Right forelimb (tissue), 1 donor: ENCODE results near the gene LSM10.

Source experiments
- DNase-seq: peaks from one replicate; pipeline ENCODE4 v3.0.0-alpha.2; 2018

The LSM10 gene

DNA sequence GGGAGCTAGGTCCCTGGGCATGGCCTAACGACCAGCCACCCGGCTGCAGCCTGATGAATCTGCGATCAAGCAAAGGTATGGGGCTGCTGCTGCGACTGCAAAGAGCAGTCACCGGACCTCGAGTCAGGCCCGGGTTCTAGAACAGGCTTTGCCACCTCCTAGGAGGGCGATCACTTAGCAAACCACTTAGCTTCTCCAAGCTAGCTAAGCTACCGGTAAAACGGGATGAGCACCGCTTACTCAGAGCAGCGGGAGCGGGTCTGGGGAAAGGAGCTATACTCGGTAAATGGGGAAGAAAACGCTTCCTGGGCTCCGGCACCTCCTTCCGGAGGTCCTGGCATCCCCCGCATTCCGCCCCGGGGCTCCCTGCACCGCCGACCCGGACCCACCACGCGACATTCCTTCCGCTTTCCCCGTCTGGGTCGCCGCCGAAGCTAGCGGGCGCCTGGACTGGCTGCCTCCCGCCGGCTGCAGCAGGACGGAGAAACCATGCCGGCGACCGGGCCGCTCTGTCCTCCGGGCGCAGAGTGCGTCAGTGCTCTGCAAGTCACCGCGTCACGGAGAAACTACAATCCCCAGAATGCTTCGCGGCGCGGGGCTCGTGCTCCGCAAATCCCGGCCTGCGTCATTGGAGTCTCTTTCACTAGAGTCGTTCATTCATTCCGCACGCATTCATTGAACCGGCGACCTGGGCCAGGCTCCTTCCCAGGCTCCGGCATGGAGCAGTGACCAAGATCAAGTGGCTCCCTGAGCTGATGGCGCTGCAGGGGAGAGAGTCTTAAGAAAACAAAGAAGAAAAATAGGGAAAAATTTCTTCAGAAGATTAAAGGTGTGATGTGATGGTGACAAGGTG lies at the start of gene LSM10:
Gene LSM10 (minus strand): TSS at position 531 of the 853 bp plus-strand sequence. CDS start 3,779 bp downstream, outside the sequence.
- peak; percentile 95 for DNase-seq

DNA sequence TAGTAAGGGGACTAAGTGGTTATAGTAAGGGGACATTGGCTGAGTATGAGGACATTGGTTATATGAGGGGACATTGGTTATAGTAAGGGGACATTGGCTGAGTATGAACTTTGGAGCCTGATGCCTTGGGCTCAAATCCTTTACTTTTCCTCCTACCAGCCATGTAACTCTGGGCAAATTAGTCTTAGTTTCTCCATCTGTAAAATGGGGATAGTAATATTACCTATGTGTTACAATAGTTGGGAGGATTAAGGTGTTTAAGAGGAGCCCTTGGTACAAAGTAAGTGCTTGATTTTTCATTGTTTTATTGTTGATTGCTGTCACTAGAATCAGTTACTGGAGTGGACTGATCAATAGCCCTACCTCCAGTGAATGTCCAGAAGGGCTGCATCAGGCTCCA lies 49.7 kb upstream of the LSM10 start:
- no peak for DNase-seq

DNA sequence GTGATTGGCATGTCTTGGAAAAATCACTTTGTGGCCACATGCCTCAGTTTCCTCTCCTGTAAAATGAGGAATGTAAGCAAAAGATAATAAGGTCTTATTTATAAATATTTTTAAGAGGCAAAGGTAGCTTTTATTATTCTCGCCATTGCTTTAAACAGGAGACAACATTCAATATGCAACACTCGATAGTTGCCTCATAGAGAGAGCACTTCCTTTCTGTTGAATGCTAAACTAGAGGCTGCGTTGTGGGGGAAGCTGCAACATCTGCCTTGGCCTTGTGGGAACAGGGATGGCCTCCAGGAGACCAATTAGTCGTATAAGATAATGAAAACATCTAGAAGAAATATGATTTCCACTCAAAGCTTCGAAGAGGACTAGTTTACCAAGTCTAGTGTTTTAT lies 49.0 kb upstream of the LSM10 start:
- no peak for DNase-seq

DNA sequence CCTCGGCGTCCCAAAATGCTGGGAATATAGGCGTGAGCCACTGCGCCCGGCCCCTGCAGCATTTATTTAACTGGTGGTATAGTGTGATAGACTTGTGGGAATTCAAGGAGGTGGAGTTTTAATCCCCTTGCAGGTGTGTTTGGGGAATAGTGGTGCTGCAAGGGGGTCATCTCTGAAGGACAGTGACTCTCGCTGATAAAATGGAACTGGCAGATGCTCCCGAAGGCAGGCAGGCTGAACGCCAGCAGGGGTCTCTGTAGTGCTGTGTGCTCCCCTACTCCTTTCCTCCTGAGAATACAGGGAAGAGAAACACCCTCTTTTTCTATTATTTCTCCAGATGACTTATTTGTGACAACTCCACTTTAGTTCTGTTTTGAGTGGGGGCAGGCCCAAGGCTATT lies 48.6 kb upstream of the LSM10 start:
- no peak for DNase-seq

DNA sequence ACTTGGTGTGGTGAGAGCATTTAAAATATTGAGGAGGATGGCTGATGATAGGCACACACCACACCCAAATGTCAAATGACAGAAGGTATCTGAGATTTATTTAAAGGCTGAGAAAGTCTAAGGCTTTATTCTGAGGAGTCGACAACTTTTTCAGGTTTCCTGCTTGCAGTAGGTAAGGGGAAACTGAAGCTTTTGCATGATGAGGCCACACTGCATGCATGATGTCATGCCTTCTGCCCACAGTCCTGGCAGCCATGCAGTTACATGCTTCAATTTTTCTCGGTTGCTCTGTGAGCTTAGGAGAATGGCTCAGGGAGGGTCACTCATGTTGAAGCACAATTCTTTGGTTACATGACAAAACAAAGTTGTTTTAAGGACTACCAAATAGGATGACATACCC lies 45.6 kb upstream of the LSM10 start:
- no peak for DNase-seq

DNA sequence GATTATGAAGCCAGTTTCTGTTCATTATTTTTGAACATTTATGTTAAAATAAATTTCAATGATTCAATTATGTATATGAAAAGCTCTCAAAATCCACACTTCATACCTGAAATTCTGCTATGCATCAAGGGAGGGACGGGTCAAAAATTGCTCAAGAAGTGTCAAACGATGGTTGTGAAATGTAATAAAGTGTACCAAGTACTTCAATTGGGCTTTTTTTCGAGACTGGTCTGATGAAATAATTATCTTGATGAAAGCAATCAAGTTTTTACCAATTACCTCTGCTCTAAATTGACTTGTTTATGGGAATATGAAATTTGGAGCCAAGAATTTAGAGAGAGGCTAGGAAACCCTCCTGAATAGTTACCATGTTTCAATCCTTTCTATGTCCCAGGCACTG lies 44.6 kb upstream of the LSM10 start:
- DNase-seq: no peak

DNA sequence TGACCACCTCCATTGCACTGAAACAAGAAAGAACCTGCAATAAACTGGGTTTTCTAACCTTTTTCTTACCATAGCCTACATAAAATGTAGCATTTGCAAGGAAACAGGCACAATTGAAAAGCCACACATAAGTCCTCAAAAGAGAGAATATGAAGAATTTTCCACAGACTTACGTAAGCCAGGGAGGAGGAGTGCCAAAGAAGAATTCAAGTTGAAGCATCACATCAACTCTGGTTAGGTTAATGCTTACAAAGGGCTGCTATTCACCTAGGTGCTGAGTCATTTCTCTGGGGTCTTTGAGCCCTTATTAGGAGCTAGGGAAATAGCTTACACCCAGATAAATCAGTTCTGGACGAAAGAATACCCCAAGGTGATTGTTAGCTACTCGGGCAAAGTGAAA lies 42.9 kb upstream of the LSM10 start:
- no peak for DNase-seq

DNA sequence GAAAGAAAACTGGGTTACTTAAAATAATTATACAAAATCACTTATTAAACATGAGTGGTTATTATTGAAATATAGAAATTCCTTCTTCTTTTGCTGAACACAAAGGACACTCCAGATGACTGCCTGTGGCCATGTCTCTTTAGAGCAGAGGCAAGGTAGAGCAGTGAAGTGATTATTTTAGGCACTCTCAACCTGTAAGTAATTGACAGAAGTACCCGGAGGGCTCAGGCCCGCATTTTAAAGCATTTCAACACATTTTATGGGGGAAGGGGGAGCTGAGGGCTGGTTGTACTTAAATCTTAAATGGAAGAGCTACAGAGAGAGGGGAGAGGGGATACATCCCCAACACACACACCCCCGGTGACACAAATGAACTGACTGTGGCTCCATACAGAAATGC lies 42.3 kb upstream of the LSM10 start:
- DNase-seq: no peak

DNA sequence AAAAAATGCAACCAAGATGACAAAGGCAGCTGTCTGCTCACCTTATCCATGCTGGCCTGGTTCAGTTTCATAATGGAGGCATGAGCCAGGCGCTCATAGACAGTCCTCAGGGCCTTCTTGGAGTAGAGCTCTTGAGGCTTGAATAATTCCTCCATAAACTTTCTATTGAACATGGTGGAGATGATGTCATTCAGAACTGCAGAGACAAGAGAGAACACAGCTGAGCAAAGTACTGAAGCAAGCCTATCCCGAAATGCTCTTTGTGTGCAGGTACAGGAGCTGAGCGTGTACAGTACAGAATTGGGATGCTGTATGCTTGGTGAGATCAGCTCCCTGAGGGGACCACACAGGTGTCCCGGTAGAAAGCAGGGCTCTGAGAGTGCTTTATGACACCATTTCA lies 41.0 kb upstream of the LSM10 start:
- DNase-seq: no peak

DNA sequence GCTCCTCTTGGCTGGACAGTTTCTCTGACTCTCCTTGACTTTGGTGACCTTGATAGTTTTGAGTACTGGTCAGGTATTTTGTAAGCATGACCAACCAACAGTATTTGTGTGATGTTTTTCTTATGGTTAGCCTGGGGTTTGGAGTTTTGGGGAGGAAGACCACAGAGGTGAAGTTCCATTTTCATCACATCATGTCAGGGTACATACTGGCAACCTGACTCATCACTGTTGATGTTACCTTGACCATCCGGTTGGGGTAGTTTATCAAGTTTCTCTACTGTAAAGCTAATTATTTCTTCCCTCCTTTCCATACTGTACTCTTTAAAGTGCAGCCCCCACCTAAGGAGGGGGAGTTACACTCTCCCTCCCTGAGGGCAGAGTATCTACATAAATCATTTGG lies 39.1 kb upstream of the LSM10 start:
- no peak for DNase-seq

DNA sequence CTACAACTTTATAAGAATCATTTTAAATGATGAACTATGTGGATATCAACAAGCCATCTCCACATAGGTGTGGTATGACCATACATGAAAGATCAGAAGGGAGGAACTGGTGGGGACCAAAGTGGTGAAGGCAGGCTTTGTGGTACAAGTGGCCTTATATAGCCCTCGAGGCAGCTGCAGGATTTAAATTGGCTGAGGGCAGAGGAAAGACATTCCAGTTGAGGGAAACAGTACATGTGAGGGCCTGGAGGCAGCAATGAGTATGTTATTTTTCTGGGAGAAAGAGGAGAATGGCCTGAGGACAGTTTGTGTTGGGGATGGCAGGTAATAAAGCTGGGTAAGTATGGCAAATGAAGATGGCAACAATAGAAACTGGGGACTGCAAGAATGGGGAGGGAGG lies 35.4 kb upstream of the LSM10 start:
- DNase-seq: no peak

DNA sequence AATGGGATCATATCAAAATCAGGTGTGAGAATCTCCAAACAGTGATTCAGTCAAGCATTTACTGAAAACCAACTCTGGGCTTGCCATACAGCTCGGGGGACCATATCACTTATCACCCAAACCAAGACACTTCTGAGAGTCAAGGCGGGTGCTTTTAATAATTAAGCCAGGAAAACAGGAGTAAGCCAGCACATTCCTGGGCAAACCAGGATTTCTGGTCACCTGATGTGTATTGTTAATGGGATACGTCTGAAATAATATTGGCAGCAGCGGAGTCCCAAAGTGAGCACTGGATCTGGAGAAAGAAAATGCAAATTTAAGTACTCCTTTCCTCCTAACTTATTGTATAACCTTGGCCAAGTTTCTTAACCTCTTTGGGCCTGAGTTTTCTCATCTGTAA lies 34.9 kb upstream of the LSM10 start:
- DNase-seq: no peak

DNA sequence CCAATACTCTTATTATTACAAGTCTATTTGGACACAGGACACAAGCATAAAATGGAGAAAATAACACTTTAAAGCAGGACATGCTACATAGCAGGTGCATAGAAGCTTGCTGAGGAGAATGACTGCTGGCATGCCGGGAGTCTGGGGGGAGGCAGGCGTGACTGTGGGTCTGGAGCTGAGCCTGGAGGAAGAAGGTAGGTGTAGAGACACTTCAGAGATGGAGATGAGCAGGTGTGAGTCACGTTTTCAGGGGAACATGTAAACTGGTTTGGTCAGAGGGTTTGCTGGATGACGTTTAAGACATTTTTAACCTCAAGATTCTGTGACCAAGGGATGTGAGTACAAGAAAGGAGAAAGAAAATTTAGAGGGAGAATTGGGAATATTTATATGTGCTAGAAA lies 28.1 kb upstream of the LSM10 start:
- DNase-seq: no peak

DNA sequence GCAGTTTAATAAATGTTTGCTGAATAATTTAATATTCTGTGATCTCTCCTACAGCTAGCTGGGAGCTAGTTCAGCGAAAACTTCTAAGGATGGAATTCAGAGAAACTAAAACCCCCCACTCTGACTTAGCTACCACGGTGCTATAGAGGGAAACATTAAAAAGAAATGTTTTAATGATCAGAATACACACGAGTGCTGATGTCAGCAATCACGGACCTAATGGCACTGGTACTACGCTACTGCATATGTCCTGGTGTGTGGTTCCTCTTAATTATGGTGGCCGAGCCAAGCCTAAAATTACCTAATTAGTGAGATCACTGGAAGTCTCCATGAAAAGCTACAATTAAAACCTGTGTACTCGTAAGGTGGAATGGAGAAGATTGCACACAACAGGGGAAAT lies 23.9 kb upstream of the LSM10 start:
- DNase-seq: no peak

DNA sequence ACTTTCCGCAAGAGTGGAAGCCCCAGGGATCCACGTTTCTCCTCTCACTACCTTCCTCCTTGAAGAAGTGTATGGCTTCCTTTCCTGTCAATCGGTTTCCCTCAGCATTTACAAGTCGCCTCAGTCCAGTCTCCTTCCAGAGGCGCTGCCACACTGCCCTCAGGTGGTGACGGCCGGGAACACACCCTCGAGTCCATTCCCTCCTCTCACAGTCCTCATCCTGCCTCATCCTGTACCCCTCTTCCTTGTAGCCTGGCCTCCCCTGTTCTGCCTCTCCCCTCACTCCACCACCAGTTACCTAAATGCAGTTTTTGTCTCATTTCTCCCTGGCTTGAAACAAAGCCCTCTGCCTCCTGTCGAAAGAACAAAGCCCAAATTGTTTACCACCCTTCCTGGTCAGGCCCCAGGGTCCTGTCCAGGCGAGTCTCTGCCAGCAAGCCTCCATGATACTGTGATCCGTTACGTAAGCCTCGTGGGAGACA lies 23.2 kb upstream of the LSM10 start:
- peak; percentile 92 for DNase-seq

DNA sequence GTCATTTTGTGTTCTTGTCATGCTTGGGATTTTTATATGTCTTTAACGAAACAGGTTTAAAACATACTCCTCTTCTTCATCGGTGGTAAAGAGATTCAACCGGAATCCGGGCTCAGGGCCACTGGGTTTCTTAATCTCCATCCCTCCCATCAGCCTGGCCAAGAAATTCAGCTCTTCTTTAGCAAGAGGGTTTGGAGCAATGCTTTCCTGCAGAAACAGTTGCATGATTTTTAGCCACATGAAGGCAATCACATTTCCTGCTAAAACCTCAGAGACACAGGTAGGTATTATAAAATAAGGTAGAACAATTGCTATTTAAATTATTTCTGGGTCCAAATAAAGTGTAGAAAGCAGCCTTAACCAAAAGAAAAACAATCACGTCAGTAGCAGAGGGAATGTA lies 22.7 kb upstream of the LSM10 start:
- no peak for DNase-seq

DNA sequence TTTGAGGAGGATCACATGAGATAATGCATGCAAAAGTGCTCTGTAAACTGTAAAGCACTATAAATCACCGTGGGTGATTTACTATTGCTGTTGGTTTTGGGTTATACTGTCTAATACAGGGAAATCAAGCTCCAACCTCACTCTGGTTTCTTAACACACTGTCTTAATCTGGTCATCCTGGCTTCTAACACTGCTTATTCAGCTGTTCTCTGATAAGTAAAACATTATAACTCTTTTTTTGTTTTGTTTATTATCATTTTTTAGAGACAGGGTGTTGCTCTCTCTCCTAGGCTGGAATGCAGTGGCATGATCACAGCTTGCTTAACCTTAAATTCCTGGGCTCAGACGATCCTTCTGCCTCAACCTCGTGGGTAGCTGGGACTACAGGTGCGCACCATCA lies 21.9 kb upstream of the LSM10 start:
- no peak for DNase-seq

DNA sequence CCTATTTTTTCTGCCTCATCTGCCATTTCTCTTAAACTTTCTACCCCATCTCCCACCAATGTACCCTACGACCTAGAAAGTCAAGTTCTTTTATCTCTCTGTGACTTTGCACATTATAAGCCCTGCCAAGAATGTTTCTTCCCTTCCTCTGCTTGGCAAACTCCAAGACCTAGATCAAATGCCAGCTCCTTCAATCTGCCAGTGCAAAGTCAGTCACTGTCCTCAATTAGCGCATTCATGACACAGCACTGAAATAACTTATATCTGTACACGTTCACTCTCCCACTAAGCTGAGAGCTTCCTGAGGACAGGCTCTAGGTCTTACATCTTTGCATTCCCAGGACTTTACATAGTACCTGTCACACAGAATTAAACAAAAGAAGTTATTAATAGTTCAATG lies 21.4 kb upstream of the LSM10 start:
- no peak for DNase-seq

DNA sequence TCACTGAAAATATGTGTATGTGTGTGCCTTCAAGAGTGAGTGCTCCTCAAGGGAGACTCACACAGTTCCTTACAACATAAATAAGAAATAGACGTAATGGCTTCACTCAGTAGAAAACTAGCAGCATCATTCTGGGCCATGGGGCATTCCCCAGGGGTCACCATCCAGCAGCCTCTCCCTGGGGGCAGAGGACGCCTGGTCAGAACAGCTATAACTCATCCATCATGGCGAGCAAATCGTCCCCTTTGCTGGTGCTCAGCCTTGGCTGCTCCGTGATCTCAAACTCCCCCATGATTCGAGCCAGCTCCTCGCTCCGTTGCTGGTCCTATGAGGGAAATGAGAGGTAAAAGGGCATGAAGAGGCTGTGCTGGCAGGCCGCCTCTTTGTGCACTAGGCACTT lies 20.2 kb upstream of the LSM10 start:
- no peak for DNase-seq

DNA sequence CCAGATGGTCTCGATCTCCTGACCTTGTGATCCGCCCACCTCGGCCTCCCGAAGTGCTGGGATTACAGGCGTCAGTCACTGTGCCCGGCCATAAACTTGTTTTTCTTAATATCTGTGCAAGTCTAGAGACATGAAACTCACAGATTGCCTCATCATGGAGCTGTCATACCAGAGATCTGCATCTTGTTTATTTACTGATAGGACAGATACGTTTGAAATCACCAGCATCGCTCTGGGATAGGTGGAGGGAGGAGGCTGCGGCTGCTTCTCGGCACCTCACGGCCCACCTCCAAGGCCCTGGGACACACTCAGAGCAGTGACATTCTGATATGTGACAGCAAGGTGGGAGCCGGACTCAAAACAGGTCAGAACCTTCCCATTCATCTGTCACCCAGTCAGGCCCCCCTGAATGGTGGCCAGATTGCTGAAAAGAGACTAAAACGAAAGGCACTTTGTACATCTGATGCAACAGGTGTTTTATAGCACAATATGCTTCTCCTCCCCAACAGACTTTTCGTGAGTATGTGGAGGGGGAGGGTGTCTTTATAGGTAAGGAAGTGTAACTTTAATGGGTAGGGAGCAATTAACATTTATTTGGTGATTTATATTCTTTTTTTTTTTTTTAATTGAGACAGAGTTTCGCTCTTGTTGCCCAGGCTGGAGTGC lies 18.1 kb upstream of the LSM10 start:
- DNase-seq: no peak

DNA sequence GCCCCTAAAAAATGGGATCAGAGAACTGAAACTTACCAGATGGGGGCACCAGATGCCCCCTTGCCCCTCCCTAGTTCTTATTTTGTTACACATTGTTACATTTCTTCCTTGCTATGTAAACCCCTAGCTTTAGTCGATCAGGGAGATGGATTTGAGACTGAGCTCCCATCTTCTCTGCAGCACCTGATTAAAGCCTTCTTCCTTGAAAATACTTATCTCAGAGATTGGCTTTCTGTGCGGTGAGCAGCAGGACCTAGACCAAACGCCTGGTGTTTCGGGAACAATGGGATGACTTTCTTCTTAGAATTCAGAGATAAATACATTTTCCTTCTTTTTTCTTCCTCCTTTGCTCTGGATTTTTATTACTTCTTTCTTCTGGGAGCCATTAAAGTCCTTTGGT lies 16.7 kb upstream of the LSM10 start:
- no peak for DNase-seq

DNA sequence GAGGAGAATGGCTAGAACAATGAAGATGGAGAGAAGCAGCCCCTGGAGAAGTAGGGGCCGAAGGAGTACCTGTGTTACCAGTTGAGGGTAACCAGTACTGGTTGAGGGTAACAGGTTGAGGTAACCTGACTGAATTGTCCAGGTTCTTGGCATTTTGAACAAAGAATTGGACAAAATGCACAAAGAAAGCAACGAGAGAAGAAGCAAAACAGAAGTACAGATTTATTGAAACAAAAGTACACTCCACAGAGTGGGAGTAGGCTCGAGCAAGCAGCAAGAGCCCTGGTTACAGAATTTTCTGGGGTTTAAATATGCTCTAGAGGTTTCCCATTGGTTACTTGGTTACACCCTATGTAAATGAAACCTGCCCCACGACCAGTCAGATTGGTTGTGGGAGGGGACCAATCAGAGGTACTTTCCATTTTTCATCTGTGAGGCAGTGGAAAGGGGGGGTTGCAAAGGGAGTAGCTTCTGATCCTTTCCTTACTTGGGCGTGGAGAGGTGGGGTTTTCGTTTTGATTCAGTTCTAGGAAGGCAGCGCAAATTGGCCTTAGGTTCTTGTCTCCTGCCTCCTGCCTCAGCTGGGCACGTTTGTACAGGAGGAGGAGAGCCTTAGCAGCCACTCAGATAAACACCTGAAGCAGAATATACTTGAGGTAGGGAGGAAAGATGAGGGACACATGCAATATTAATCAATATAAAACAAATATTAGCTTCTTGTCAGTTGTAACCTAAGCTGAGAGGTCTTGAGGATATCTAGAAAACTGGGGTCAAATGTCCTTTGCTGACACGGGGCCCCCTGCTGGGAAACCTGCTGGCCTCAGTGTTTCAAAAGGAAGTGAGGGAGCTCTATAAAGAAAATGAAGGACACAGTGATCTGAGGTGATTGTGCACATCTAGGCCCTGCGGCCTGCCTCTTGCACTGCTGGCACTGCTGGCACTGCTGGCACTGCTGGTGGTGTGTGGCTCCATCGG lies 14.3 kb upstream of the LSM10 start:
- no peak for DNase-seq

DNA sequence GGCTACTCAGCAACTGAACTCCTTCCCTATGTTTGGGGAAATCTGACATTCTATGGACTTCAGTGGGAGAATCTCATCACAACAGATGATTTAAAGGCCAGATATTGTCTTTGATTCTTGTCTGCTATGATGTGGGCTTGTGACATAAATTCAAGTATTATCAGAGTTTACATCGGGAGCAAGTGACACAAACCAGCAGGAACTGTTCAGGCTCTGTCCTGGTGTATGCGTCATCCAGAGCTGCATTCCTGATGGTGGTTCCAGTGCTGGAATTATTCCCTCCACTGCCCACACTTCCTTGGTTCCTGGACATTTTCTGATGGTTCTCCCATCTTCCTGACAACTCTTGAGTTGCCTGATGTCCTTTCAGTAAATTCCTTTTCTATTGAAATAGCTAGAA lies 10.8 kb upstream of the LSM10 start:
- no peak for DNase-seq
